Measurements from ENCODE around the gene NFKBIA. TPM values are rescaled to one million over a fixed set of nuclear protein-coding genes. Genes with fewer than 3 reads are reported as not detected.
A peak's percentile ranks its signal among the peaks of the same experiment; 100 is the strongest.

The NFKBIA gene
- total RNA-seq, 1 donor from 2014 or later: 331 TPM

- ATAC-seq (no peak), DNase-seq (no peak)
- peaks cover 37% of the 10 kb centered on the region for H3K4me1 ChIP-seq
Observed at GRCh38 chr14:35367056-35367372, 37.5 kb downstream of the NFKBIA start.

GRCh38 chr14:35366521-35366976 is 38.0 kb downstream of the NFKBIA start:
- no peak overlapping the region for H3K4me3 ChIP-seq
- DNase-seq (no peak), ATAC-seq (peak in 1 of 2 donors; percentile 1)
- no peaks in the 10 kb centered on the region for H3K27me3 ChIP-seq (ENCODE audit: low read depth)
- H3K36me3 ChIP-seq: no peaks in the 10 kb centered on the region
- intact Hi-C loops (cut with DNase I): no loop called here
- no peak overlapping the region for H3K27ac ChIP-seq
- H3K9me3 ChIP-seq: peaks cover 6% of the 10 kb centered on the region
- no peak for TF ChIP-seq CTCF (IDR thresholded peaks at IDR 0.05)
- peaks cover 39% of the 10 kb centered on the region for H3K4me1 ChIP-seq

More at GRCh38 chr14:35367056-35367372, 37.5 kb downstream of the NFKBIA start:
- H3K36me3 ChIP-seq: no peaks in the 10 kb centered on the region
- no peak overlapping the region for H3K27ac ChIP-seq
- intact Hi-C loops (cut with DNase I): no loop called here
- H3K9me3 ChIP-seq: peaks cover 6% of the 10 kb centered on the region
- H3K4me3 ChIP-seq: no peak overlapping the region
- no peak for TF ChIP-seq CTCF (IDR thresholded peaks at IDR 0.05)
- H3K27me3 ChIP-seq (ENCODE audit: low read depth): no peaks in the 10 kb centered on the region

GRCh38 chr14:35366056-35366451 is 38.5 kb downstream of the NFKBIA start:
- Histone ChIP-seq H3K36me3 (no peaks in the 10 kb centered on the region), H3K9me3 (peaks cover 2% of the 10 kb centered on the region), H3K4me1 (peaks cover 39% of the 10 kb centered on the region), H3K4me3 (no peak overlapping the region), H3K27me3 (ENCODE audit: low read depth) (no peaks in the 10 kb centered on the region), H3K27ac (peak overlapping the region; percentile 71)
- peak; percentile 57 for DNase-seq
- intact Hi-C loops (cut with DNase I): no loop called here
- TF ChIP-seq CTCF (IDR thresholded peaks at IDR 0.05): no peak
- peak; percentile 28 to 57 for ATAC-seq

DNA sequence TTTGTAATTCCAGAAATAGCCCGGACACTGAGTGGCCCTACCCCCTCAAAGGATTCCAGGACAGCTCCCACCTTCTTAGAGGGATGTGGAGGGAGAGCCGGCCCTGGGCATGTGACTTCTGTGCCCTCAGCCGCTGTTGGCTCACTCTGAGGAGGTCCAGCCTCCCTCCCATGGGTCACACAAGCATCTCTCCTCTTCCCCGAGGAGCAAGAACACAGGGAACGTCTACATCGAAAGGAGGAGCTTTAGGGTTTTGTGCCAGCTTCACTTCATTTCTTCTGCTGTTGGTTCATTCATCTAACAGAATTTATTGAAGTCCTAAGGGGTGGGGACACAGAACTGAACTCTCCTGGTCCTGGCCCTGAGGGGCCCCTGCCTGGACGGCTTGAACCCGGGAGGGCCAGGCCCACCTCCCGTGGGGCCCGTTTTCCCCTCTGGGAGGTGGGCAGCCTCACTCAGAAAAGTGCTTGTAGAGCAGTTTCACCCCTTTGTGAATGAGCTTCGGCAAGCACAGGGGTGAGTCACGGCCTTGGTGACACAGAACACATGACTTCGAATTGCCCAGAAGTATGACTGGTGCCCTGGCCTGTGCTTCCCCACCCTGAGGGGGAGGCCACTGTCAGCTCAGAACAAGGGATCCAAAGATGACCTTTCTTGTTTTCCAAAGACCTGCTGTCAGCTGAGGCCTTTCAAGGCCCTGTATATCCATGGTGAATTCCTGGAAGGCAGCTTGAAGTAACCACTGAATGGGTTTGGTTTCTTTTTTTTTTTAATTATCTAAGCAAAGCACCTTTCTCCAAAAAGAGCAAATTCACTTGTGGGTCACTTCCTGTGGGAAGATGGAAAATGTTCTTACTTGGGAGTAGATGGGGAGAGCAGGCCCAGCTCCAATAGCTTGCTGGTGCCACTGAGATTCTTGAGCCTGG is 39.2 kb downstream of the NFKBIA start:
- intact Hi-C loops (cut with DNase I): no loop called here
- TF ChIP-seq CTCF (IDR thresholded peaks at IDR 0.05): no peak
- peaks cover 39% of the 10 kb centered on the region for H3K4me1 ChIP-seq
- peak overlapping the region; percentile 71 for H3K27ac ChIP-seq
- H3K36me3 ChIP-seq: no peaks in the 10 kb centered on the region
- ATAC-seq (peak; percentile 86 to 89), DNase-seq (peak; percentile 76)
- no peaks in the 10 kb centered on the region for H3K9me3 ChIP-seq
- H3K27me3 ChIP-seq (ENCODE audit: low read depth): no peaks in the 10 kb centered on the region
- no peak overlapping the region for H3K4me3 ChIP-seq

GRCh38 chr14:35362911-35363374 is 41.6 kb downstream of the NFKBIA start:
- H3K27ac ChIP-seq: peak overlapping the region; percentile 27
- H3K36me3 ChIP-seq: no peaks in the 10 kb centered on the region
- H3K9me3 ChIP-seq: no peaks in the 10 kb centered on the region
- H3K4me1 ChIP-seq: peaks cover 39% of the 10 kb centered on the region
- ATAC-seq (peak in 1 of 2 donors; percentile 69), DNase-seq (peak; percentile 46)
- no peak overlapping the region for H3K4me3 ChIP-seq
- H3K27me3 ChIP-seq (ENCODE audit: low read depth): no peaks in the 10 kb centered on the region
- no peak for TF ChIP-seq CTCF (IDR thresholded peaks at IDR 0.05)
- intact Hi-C loops (cut with DNase I): no loop called here
